Measurements from ENCODE around the gene SLC9A7.

Gene SLC9A7

GRCh38 chrX:46580613-46581012 is 178.3 kb downstream of the SLC9A7 start:
- Histone ChIP-seq H3K27ac (ENCODE audit: insufficient read depth in 1 of 2, low read depth in 1 of 2, low read length in 2 of 2, poor library complexity in 1 of 2, severe bottlenecking in 2 of 2) (no peak overlapping the region), H3K9me3 (ENCODE audit: control extremely low read depth in 1 of 5, control insufficient read depth in 4 of 5, insufficient read depth in 2 of 5, low read depth in 1 of 5, low read length in 4 of 5) (no peaks in the 10 kb centered on the region), H3K27me3 (replicated peaks in 2 of 5; ENCODE audit: control insufficient read depth in 4 of 5, insufficient read depth in 5 of 5, low read length in 4 of 5) (no peaks in the 10 kb centered on the region), H3K36me3 (ENCODE audit: control insufficient read depth in 4 of 4, insufficient read depth in 4 of 4, low read length in 3 of 4) (peaks cover 0 to 4% (median 0%) of the 10 kb centered on the region in 4 experiments), H3K4me1 (ENCODE audit: control extremely low read depth in 1 of 4, control insufficient read depth in 4 of 4, insufficient read depth in 4 of 4, low read length in 3 of 4) (peaks cover 2 to 12% (median 8%) of the 10 kb centered on the region in 4 experiments), H3K4me3 (ENCODE audit: control insufficient read depth in 1 of 7, extremely low read depth in 1 of 7, insufficient read depth in 4 of 7, low read depth in 2 of 7, low read length in 6 of 7) (no peak overlapping the region)
- WGBS (ENCODE audit: insufficient coverage), result 100% methylated on average over 4 of the region's 6 CpGs
- CTCF ChIA-PET, result interaction anchor here (0.9 kb wide), 1 partner anchor 61 kb away, joined by 3 read pairs; no protein-coding TSS in a partner anchor
- POLR2A ChIA-PET, result no interaction called here
- DNase-seq, result no peak

GRCh38 chrX:46579250-46579649 is 179.7 kb downstream of the SLC9A7 start:
- Histone ChIP-seq H3K36me3 (ENCODE audit: control insufficient read depth in 4 of 4, insufficient read depth in 4 of 4, low read length in 3 of 4) (peaks cover 0 to 4% (median 0%) of the 10 kb centered on the region in 4 experiments), H3K27ac (ENCODE audit: insufficient read depth in 1 of 2, low read depth in 1 of 2, low read length in 2 of 2, poor library complexity in 1 of 2, severe bottlenecking in 2 of 2) (no peak overlapping the region), H3K4me3 (ENCODE audit: control insufficient read depth in 1 of 7, extremely low read depth in 1 of 7, insufficient read depth in 4 of 7, low read depth in 2 of 7, low read length in 6 of 7) (no peak overlapping the region), H3K4me1 (ENCODE audit: control extremely low read depth in 1 of 4, control insufficient read depth in 4 of 4, insufficient read depth in 4 of 4, low read length in 3 of 4) (peaks cover 5 to 26% (median 20%) of the 10 kb centered on the region in 4 experiments), H3K9me3 (ENCODE audit: control extremely low read depth in 1 of 5, control insufficient read depth in 4 of 5, insufficient read depth in 2 of 5, low read depth in 1 of 5, low read length in 4 of 5) (peaks cover 0 to under 1% (median 0%) of the 10 kb centered on the region in 5 experiments), H3K27me3 (replicated peaks in 2 of 5; ENCODE audit: control insufficient read depth in 4 of 5, insufficient read depth in 5 of 5, low read length in 4 of 5) (peaks cover 0 to 8% (median 0%) of the 10 kb centered on the region in 5 experiments)
- WGBS (ENCODE audit: insufficient coverage), result 88% methylated on average over 1 of the region's 1 CpG
- DNase-seq, result no peak
- ChIA-PET POLR2A (no interaction called here), CTCF (no interaction called here)

DNA sequence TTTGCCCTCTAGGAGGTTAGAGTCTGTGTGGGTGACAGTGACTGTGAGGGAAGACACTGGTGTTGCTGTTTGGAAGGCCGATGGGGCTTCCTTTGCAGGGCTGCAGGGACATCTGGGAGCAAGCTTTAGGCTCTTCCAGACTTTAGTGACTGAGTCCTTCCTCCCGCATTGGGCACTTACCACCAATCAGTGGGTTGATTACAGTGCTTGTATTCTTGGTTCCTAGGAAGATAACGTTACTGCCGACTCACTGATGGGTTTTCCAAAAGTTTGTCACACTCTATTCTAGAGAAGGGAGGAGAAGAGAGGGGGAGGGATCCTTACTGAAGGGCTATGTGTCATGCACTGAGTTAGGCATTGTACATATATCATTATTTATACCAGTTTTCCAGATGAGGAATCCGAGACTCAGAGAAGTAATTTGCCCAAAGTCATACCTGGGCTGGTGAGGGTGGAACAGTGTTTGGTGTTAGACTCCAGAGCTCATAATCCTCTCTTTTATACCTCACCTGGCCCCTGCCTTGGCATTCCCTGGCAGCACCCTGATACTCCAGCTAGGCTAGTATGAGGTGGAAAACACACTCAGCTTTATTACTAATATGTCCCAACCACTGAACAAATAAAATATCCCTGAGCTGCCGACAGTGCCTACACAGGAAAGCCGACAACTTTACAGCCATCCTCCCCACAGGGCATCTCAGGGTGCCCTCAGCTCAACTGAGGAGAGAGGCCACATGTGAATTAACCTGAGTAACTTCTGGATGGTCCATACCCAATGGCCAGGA is 181.5 kb downstream of the SLC9A7 start:
- H3K36me3 ChIP-seq (ENCODE audit: control insufficient read depth in 4 of 4, insufficient read depth in 4 of 4, low read length in 3 of 4), result peaks cover 0 to 4% (median 0%) of the 10 kb centered on the region in 4 experiments
- H3K27ac ChIP-seq (ENCODE audit: insufficient read depth in 1 of 2, low read depth in 1 of 2, low read length in 2 of 2, poor library complexity in 1 of 2, severe bottlenecking in 2 of 2), result no peak overlapping the region
- POLR2A ChIA-PET, result no interaction called here
- CTCF ChIA-PET, result interaction anchor here (1.5 kb wide), 2 partner anchors 9 to 21 kb away, joined by 3 to 8 read pairs; no protein-coding TSS in a partner anchor
- peaks cover 0 to 8% (median 0%) of the 10 kb centered on the region in 5 experiments for H3K27me3 ChIP-seq (replicated peaks in 2 of 5; ENCODE audit: control insufficient read depth in 4 of 5, insufficient read depth in 5 of 5, low read length in 4 of 5)
- peaks cover 9 to 32% (median 27%) of the 10 kb centered on the region in 4 experiments for H3K4me1 ChIP-seq (ENCODE audit: control extremely low read depth in 1 of 4, control insufficient read depth in 4 of 4, insufficient read depth in 4 of 4, low read length in 3 of 4)
- no peak for DNase-seq
- peaks cover 0 to 9% (median 0%) of the 10 kb centered on the region in 5 experiments for H3K9me3 ChIP-seq (ENCODE audit: control extremely low read depth in 1 of 5, control insufficient read depth in 4 of 5, insufficient read depth in 2 of 5, low read depth in 1 of 5, low read length in 4 of 5)
- 88% methylated on average over 2 of the region's 7 CpGs for WGBS (ENCODE audit: insufficient coverage)
- H3K4me3 ChIP-seq (ENCODE audit: control insufficient read depth in 1 of 7, extremely low read depth in 1 of 7, insufficient read depth in 4 of 7, low read depth in 2 of 7, low read length in 6 of 7), result no peak overlapping the region

DNA sequence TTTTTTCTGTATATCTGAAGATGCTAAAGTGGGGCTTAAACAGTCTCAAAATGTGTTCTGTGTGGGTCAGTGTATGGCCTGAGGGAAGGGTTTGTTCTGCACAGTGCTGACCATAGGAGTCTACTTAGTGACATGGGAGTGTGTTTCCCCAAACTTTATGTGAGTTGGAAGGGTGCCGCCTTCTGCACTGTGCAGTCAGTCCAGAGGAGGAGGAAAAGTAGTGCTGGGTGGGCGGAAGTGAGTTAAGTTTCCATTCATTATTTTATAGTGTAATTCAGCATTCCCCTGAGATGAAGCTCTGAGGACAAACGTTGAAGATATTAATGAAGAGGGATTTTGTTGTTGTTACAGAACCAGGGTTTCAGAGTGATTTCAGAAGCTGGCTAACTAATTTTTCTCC is 182.5 kb downstream of the SLC9A7 start:
- POLR2A ChIA-PET, result no interaction called here

GRCh38 chrX:46575991-46576392 is 182.9 kb downstream of the SLC9A7 start:
- Histone ChIP-seq H3K4me3 (ENCODE audit: control insufficient read depth in 1 of 7, extremely low read depth in 1 of 7, insufficient read depth in 4 of 7, low read depth in 2 of 7, low read length in 6 of 7) (peak overlapping the region in 3 of 7 experiments; percentile 20 to 82 (median 67)), H3K36me3 (ENCODE audit: control insufficient read depth in 4 of 4, insufficient read depth in 4 of 4, low read length in 3 of 4) (peaks cover 0 to 4% (median 0%) of the 10 kb centered on the region in 4 experiments), H3K27me3 (replicated peaks in 2 of 5; ENCODE audit: control insufficient read depth in 4 of 5, insufficient read depth in 5 of 5, low read length in 4 of 5) (peaks cover 0 to 8% (median 0%) of the 10 kb centered on the region in 5 experiments), H3K27ac (ENCODE audit: insufficient read depth in 1 of 2, low read depth in 1 of 2, low read length in 2 of 2, poor library complexity in 1 of 2, severe bottlenecking in 2 of 2) (no peak overlapping the region), H3K4me1 (ENCODE audit: control extremely low read depth in 1 of 4, control insufficient read depth in 4 of 4, insufficient read depth in 4 of 4, low read length in 3 of 4) (peaks cover 9 to 36% (median 27%) of the 10 kb centered on the region in 4 experiments), H3K9me3 (ENCODE audit: control extremely low read depth in 1 of 5, control insufficient read depth in 4 of 5, insufficient read depth in 2 of 5, low read depth in 1 of 5, low read length in 4 of 5) (peaks cover 0 to 9% (median 0%) of the 10 kb centered on the region in 5 experiments)
- WGBS (ENCODE audit: insufficient coverage), result 39% methylated on average over 6 of the region's 6 CpGs
- DNase-seq, result no peak
- CTCF ChIA-PET, result interaction anchor here (1.0 to 1.5 kb wide), 2 partner anchors 11 to 22 kb away, joined by 3 read pairs; no protein-coding TSS in a partner anchor
- POLR2A ChIA-PET, result interaction anchor here (0.5 kb wide), 1 partner anchor 10 kb away, joined by 3 read pairs; no protein-coding TSS in a partner anchor

More for the DNA sequence above, 182.5 kb downstream of the SLC9A7 start:
- H3K27me3 ChIP-seq (replicated peaks in 2 of 5; ENCODE audit: control insufficient read depth in 4 of 5, insufficient read depth in 5 of 5, low read length in 4 of 5), result peaks cover 0 to 8% (median 0%) of the 10 kb centered on the region in 5 experiments
- no peak for DNase-seq
- CTCF ChIA-PET, result interaction anchor here (1.5 kb wide), 2 partner anchors 10 to 22 kb away, joined by 3 to 8 read pairs; no protein-coding TSS in a partner anchor
- peak overlapping the region in 2 of 7 experiments; percentile 67 to 82 for H3K4me3 ChIP-seq (ENCODE audit: control insufficient read depth in 1 of 7, extremely low read depth in 1 of 7, insufficient read depth in 4 of 7, low read depth in 2 of 7, low read length in 6 of 7)
- WGBS (ENCODE audit: insufficient coverage), result 57% methylated on average over 1 of the region's 3 CpGs
- H3K27ac ChIP-seq (ENCODE audit: insufficient read depth in 1 of 2, low read depth in 1 of 2, low read length in 2 of 2, poor library complexity in 1 of 2, severe bottlenecking in 2 of 2), result no peak overlapping the region
- H3K4me1 ChIP-seq (ENCODE audit: control extremely low read depth in 1 of 4, control insufficient read depth in 4 of 4, insufficient read depth in 4 of 4, low read length in 3 of 4), result peaks cover 9 to 36% (median 27%) of the 10 kb centered on the region in 4 experiments
- H3K36me3 ChIP-seq (ENCODE audit: control insufficient read depth in 4 of 4, insufficient read depth in 4 of 4, low read length in 3 of 4), result peaks cover 0 to 4% (median 0%) of the 10 kb centered on the region in 4 experiments
- peaks cover 0 to 9% (median 0%) of the 10 kb centered on the region in 5 experiments for H3K9me3 ChIP-seq (ENCODE audit: control extremely low read depth in 1 of 5, control insufficient read depth in 4 of 5, insufficient read depth in 2 of 5, low read depth in 1 of 5, low read length in 4 of 5)

DNA sequence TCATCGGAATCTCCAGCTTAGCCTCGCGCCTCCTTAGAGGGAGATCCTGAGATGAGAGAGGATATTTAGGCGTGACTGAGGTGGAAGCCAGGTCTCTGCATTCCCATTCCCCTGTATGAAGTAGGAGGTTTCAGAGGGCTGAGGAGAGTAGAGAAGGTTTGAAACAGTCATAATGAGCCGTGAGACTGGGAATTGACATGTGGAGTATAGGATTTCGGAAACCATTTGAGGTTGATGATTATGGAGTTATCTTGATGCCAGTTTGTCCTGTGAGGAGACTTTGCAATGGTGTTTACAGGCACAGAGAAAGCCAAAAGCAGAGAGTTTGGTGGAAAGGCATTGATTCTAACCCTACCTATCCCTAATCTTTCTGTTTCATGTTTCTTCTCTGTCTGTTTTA is 183.3 kb downstream of the SLC9A7 start:
- Histone ChIP-seq H3K36me3 (ENCODE audit: control insufficient read depth in 4 of 4, insufficient read depth in 4 of 4, low read length in 3 of 4) (peaks cover 0 to 4% (median 0%) of the 10 kb centered on the region in 4 experiments), H3K9me3 (ENCODE audit: control extremely low read depth in 1 of 5, control insufficient read depth in 4 of 5, insufficient read depth in 2 of 5, low read depth in 1 of 5, low read length in 4 of 5) (peaks cover 0 to 9% (median 0%) of the 10 kb centered on the region in 5 experiments), H3K4me3 (ENCODE audit: control insufficient read depth in 1 of 7, extremely low read depth in 1 of 7, insufficient read depth in 4 of 7, low read depth in 2 of 7, low read length in 6 of 7) (peak overlapping the region in 6 of 7 experiments; percentile 23 to 82 (median 62)), H3K4me1 (ENCODE audit: control extremely low read depth in 1 of 4, control insufficient read depth in 4 of 4, insufficient read depth in 4 of 4, low read length in 3 of 4) (peaks cover 9 to 36% (median 27%) of the 10 kb centered on the region in 4 experiments), H3K27ac (ENCODE audit: insufficient read depth in 1 of 2, low read depth in 1 of 2, low read length in 2 of 2, poor library complexity in 1 of 2, severe bottlenecking in 2 of 2) (no peak overlapping the region), H3K27me3 (replicated peaks in 2 of 5; ENCODE audit: control insufficient read depth in 4 of 5, insufficient read depth in 5 of 5, low read length in 4 of 5) (peaks cover 0 to 8% (median 0%) of the 10 kb centered on the region in 5 experiments)
- ChIA-PET POLR2A (interaction anchor here (0.5 kb wide), 1 partner anchor 11 kb away, joined by 3 read pairs; no protein-coding TSS in a partner anchor), CTCF (interaction anchor here (1.0 to 1.5 kb wide), 3 partner anchors 11 to 73 kb away, joined by 3 read pairs; no protein-coding TSS in a partner anchor)
- DNase-seq, result no peak
- WGBS (ENCODE audit: insufficient coverage), result 57% methylated on average over 2 of the region's 6 CpGs
